Glomerular visceral epithelial cell (primary cell): ENCODE data around the gene ARHGEF40.
A peak's percentile ranks its signal among the peaks of the same experiment; 100 is the strongest.
"Not testable (repeated sequence)": the region's sequence is repeated elsewhere in the genome, so short reads cannot be mapped to it uniquely, and the experiment has no call there.

Experiments
- DNase-seq: peaks from one replicate; pipeline ENCODE4 v3.0.0-alpha.2; 2016; ENCODE audit errors: extremely low spot score

The ARHGEF40 gene

DNA sequence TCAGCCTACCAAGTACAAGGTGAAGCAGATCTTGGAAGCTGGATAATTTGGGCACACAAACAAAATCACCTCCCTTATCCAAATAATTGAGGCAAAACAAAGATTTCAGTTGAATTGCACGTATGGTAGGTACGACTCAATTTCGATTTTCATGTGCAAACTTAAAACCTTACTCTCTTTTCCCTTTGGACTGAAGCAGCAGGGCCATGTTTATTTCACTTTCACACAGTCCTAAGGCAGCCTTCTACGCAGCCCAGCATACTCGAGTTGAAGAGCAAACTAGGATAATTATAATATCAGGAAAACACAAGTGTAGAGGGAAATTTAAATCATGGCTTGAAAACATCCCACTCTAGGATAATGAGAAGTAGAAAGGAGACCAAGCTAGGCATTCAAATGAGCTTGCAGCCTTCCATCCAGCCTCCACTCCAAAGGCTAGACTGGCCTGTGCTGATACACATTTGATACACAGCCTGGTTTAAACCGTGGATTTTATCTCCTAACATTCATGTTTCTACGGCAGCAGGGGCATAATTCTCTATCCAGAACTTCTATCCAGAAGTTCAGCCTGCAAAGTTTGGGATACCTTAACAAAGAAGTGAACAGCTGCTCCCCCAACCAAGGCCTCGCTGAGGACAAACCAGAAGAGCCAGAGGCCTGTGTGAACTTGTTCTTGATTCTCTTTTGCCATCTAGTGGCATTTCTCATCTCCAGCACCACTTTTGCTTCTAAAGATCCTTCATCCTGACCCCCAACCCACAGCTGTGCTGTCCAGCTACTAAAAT, 30.3 kb upstream of the ARHGEF40 start:
- peak; percentile 48 for DNase-seq

DNA sequence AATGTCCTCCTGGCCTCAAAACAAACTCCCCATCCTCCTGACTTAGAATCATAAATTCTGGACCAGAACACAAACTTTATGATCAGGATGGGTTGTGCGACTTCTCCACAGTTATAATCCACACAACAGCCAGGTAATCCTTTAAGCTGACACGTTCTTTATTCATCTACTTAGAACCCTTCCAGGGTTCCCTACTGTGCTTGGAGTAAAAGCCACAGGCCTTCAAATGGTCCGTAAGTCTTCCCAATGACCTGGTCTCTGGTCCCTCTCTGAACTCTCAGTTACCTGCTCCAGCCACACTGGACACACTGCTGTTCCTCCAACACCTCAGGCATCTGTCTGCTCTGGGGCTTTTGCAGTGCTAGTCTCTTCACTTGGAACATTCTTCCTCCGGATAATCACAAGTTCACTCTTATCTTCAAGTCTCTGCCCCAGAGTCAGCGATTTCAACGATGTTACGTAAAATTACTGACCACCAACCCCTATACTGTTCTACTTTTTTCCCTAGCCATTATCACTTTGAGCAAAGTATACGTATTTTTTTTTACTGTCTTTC, 29.7 kb upstream of the ARHGEF40 start:
- no peak for DNase-seq

DNA sequence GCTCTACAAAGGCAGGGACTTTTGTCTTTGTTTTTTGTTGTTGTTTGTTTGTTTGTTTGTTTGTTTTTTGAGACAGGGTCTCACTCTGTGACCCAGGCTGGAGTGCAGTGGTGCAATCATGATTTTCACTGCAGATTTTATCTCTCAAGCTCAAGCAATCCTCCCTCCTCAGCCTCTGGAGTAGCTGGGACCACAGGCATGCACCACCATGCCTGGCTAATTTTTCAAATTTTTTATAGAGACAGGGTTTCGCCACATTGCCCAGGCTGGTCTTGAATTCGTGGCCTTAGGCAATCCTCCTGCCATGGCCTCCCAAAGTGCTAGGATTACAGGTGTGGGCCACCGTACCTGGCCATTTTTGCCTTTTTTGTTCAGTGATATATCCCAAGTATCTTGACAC, 29.2 kb upstream of the ARHGEF40 start:
- not testable (repeated sequence) for DNase-seq

DNA sequence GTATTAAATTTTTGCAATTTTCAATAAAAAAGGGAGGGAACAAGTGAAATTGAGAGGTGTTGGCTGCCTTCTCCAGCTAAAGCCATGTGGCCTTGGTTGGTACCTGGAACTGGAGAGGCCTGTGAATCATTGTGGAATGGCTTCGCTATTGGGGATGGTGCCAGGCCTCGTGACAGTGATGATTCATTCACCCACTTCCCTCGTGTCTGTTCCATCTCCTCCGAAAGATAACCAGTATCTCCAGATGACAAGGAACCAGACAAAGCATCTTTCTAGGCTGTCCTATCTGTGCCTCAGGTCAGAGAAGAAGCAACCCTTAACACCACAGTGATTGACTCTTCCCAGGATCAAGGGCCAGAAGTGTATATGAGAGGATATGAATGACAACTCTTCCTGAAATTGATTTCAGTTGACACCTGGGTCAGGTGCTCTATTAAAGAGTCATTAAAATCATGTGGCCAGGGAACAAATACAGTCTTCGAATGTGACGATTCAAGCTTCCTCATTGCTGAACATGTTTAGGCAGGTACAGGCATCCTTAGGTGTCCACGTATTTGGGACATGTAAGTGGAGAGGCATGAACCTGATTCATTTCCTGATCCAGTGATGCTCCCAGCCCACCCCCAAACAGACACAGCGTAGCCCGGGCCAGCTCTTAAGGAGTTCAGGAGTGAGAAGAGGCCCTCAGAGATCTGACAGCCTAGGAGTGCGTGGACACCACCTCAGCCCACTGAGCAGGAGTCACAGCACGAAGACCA, 28.2 kb upstream of the ARHGEF40 start, which contains the start of gene RNASE7:
RNASE7 (plus strand) TSS at position 687 of the 758 bp plus-strand sequence. CDS start 631 bp downstream, outside the sequence.
- DNase-seq = peak; percentile 55

DNA sequence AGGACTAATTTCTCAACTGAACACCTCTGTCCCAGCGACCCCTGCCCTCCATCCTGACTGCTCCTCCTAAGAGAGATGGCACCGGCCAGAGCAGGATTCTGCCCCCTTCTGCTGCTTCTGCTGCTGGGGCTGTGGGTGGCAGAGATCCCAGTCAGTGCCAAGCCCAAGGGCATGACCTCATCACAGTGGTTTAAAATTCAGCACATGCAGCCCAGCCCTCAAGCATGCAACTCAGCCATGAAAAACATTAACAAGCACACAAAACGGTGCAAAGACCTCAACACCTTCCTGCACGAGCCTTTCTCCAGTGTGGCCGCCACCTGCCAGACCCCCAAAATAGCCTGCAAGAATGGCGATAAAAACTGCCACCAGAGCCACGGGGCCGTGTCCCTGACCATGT, 27.2 kb upstream of the ARHGEF40 start:
- peak; percentile 61 for DNase-seq

DNA sequence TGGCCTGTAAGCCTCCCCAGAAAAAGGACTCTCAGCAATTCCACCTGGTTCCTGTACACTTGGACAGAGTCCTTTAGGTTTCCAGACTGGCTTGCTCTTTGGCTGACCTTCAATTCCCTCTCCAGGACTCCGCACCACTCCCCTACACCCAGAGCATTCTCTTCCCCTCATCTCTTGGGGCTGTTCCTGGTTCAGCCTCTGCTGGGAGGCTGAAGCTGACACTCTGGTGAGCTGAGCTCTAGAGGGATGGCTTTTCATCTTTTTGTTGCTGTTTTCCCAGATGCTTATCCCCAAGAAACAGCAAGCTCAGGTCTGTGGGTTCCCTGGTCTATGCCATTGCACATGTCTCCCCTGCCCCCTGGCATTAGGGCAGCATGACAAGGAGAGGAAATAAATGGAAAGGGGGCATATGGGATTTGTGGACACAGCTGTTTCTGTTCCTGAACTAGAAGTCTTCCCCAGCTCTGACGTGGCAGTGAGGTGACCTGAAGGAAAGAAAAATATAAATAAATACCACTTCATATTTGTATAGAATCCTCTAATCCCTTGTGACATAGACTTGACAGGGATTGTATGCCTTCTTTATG, 26.6 kb upstream of the ARHGEF40 start:
- DNase-seq = no peak

DNA sequence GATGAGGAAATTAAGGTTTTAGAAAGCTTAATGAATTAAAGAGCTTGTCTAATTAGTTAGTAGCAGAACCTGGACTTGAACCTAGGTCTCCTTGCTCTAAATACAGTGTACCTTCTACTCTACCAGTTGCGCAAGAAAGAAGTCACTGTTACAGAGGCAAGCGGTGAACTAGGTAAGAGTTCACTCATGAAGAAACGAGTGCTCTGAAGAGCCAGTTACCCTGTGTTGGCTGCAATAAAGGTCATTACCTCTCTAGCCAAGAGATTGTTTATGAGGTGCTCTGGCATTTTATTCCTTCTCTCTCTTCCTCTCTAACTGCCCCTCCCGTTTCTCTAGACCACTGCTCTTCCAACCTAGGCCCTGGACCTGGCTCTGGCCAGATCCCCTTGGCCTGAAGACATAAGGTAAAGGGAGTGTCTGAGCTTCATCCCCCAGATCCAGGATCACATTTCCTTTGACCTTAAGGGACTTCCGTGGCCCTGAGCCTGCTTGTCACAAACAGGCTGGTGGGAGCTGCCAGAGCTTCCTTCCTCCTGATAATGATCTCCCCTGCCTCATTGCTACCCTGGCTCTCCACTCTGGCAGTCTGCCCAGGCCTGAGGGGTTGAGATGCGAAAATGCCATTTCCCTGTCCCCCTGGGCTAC, 26.0 kb upstream of the ARHGEF40 start:
- DNase-seq = no peak

DNA sequence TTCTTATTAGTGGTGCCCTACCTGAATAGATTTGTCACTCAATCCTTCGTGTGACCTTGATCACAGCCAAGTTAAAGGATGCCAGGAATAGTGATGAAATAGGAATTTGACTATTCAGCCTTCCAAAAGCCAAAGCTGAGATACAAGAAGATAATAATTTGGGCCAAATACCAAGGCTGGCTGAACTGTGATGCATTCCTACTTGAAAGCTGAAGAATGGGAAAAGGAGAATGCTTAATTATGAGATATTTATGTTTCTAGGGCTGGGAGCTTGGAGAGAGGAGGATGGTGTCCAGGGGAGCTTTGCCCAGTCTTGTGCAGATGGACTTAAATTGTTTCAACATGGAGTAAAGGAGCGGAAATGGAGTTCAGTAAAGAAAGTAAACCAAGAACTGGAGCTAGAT, 22.7 kb upstream of the ARHGEF40 start:
- no peak for DNase-seq

DNA sequence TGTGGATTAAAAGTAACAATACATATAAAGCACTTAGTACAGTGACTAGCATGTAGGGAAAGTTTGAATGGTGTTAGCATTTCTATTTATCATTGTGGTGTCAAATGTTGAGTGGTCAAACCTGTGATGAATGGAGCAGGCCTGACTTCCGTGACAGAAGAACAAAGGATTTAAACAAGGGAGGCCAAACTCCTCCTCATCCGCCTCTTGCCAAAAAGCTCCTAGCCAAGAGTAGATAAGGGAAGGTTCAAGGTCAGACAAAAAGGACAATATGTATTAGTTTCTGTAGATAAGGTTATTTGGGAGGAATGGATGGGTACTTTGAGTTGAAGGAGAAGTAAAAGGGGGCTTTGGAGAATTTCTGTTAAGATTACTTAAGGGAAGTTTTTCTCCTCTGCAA, 21.5 kb upstream of the ARHGEF40 start:
- DNase-seq = no peak

DNA sequence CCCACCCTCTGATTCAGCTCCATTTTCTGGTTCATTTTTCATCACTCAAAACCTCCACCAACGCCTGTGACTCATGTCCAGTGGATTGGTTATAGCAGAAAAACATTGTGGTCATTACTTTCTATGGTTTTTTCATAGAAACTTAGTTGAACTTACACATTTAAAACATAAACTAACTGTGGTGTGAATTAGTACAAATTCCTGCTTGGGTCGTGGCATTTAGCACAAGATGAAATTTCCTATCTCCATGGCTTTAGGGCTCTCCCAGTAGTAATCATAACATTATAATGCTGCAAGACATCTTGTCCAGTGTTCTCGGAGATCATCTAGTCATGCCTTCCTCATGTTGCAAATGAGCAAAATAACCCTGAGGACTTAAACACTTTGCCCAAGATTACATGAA, 20.8 kb upstream of the ARHGEF40 start:
- peak; percentile 36 for DNase-seq

DNA sequence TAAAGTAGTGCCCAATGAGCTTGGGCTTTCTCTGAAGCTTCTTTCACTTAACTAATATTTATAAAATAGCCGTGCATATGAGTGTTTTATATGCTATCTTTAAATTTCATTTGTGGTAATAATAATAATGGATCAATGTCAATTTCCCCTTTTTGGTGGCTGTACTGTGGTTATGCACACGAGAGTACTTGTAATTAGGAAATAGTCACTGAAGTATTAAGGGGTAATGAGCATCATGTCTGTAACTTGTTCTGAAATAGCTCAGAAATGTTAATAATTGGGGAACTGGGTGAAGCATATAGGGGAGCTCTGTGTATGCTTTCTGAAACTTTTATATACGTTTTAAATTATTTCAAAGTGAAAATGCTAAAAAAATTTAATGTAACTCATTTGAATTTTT, 19.5 kb upstream of the ARHGEF40 start:
- DNase-seq = no peak

DNA sequence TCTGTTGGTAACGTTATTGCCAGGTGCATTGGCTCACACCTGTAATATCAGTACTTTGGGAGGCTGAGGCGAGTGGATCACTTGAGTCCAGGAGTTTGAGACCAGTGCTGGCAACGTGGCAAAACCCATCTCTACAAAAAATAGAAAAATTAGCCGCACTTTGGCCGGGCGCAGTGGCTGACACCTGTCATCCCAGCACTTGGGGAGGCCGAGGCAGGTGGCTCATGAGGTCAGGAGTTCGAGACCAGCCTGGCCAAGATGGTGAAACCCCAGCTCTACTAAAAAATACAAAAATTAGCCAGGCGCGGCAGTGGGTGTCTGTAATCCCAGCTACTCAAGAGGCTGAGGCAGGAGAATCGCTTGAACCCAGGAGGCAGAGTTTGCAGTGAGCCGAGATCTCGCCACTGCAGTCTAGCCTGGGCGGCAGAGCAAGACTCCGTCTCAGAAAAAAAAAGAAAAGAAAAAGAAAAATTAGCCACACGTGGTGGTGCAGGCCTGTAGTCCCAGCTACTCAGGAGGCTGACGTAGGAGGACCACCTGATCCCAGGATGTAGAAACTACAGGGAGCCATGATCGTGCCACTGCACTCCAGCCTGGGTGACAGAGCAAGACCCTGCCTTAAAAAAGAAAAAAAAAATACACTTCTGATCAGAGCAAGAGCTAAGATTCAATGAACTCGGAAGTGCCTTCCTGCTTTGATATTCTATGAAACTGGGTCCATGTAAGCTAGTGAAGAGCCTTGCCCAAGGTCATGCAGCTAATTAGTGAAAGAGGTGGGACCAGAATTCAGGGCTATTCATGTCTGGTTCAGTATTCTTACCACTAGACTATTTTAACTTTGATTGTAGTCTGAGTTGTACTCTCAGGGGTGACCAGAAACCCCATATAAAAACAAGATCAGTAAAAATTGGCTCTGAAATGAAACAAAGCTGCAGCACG, 16.7 kb upstream of the ARHGEF40 start:
- DNase-seq = no peak

DNA sequence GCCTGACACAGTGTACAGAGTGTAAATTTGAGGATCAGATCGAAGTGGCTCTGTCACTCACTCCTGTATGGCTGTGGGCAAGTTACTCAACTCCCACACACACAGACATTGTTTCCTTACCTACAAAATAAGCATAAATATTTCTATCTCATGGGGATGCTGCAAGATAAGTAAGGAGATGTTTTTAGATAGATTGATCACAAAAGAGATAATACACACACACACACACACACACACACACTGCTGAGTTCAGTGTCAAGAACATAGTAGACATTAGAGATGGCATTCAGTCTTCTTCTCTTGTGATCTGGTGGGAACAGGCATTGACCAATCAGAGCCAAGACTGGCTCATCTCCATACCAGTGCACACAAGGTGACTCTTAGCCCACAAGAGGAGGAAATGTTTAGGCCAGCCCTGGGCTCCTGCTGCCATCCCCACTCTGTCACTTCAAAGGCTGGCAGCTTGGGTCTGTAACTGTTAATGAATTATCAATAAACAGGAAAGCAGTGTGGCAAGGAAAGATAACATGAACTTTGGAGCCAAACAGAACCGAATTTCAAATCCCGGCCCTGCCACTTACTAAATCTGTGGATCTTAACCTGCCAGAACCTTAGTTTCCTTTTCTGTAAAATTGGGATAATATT, 15.9 kb upstream of the ARHGEF40 start:
- no peak for DNase-seq

DNA sequence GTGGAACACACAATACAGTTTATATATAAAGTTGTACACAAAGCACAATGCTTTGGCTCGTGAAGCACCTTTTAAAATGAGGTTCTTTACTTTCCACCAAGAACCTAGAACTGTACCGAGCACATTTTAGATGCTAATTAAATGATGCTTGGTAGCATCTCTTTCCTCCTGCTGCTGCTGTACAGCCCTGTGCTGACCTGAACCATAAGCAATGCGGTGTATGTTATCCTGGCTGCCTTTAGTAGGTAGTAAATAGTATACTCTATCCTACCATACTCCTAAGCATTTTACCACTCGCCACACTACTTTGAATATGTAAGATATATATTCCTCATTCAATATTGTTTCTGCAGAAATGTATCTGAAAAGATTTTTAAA, 15.3 kb upstream of the ARHGEF40 start:
- DNase-seq = no peak

DNA sequence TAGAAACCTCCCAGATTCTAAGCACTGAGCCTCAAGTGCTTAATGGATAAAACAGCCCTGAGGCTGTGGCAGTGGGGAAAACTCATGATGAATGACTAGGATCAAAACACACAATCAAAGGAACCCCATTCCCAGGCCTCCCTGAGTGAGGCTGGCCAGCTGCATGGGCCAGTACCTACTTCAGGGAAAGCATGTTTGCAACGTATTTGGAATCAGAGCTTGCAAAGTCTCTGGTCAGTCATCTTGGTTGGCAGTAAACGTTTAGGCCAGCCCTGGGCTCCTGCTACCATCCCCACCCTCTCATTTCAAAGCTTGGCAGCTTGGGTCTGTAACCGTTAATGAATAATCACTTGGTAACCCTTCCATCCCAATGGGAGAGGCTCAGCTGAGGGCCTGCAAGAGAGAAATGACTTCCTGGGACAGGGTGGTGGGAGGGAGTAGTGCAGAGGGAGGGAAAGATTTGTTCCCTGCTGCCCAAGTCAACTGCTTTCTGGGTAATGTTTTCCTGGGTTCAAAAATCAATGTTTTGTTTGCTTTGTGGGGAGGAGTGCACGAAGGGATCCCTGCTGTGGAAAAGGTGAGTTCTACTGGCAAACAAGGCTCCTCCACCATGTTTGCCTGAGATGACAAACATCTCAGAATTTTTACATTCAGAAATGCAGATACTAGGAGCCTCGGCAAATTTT, 14.5 kb upstream of the ARHGEF40 start:
- DNase-seq = peak; percentile 45

DNA sequence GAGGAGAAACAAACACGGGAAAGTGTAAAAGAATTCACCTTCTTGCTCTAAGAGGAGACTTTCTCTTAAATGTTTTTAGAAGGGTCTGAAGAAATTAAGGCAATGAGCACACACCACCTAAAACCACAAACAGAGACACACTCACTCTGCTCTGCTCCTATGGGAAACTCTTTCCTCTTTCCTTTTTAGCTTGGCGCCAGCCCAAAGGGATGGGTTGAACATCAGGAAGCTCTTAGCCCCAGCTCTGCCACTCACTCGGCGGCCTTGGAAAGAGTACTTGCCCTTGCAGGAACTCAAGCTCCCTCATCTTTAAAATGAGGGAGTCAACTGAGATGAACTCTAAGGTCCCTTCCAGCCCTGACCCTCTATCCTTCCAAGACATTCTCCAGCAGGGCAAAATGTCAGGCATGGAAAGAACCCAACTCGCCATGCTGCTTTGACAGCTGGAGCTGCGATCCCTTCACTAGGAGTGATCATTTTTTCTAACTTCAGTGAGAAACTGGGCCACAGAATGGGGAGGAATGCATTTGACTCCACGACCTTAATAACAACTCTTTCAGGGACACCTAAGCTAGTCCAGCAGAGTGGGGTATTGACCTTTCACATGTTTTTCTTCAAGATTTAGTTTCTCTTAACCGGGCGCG, 13.5 kb upstream of the ARHGEF40 start:
- DNase-seq = no peak

DNA sequence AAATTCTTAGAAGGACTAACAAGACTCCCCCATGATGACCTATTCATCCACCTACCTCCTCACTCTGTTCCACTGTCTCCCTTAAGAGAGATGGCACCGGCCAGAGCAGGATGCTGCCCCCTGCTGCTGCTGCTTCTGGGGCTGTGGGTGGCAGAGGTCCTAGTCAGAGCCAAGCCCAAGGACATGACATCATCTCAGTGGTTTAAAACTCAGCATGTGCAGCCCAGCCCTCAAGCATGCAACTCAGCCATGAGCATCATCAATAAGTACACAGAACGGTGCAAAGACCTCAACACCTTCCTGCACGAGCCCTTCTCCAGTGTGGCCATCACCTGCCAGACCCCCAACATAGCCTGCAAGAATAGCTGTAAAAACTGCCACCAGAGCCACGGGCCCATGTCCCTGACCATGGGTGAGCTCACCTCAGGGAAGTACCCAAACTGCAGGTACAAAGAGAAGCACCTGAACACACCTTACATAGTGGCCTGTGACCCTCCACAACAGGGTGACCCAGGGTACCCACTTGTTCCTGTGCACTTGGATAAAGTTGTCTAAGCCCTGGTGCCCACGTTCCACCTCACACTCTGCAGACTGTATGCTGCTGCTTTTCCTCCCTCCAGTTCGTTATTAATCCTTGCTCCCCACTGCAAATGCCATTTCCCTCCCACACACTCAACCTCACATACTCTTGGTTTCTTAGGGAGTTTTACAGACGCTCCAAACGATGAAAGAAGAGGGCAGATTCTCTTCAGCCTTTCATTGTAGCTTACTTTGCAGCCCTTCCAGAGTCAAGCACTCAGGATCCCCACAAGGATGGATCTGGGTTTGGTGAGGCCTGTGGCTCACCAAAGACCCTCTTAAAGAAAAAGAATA, 12.1 kb upstream of the ARHGEF40 start, which contains the start of gene RNASE8:
RNASE8 (plus strand) TSS at position 20 of the 873 bp plus-strand sequence; CDS start at position 91, 71 bp downstream.
- DNase-seq = peak; percentile 67

DNA sequence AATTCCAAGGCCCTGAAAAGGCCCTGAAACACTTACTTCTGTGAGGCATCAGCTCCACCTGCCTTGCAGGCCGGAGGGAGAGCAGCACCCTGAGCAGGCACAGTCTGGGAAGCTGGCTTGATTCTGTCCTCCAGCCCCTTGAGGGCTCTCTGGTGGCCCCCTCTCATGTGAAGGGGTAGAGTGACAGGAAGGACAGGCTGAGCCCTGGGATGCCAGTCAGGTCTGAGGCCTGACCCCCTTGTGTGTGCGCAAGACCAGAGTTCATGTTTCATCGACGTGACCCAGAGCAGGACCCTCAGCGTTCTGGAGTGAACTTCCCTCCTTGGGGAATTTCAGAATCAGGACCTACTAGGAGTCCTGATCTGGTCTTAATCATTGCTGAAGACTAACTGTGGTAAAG, 11.2 kb upstream of the ARHGEF40 start:
- DNase-seq = no peak
